ENCODE measurements around the gene ARSA. TPM values are rescaled to one million over a fixed set of nuclear protein-coding genes. Genes with fewer than 3 reads are reported as not detected.

Gene ARSA
- total RNA-seq, 4 donors from 2014 or later, result 23.3 to 51.8 (median 30.4) TPM

DNA sequence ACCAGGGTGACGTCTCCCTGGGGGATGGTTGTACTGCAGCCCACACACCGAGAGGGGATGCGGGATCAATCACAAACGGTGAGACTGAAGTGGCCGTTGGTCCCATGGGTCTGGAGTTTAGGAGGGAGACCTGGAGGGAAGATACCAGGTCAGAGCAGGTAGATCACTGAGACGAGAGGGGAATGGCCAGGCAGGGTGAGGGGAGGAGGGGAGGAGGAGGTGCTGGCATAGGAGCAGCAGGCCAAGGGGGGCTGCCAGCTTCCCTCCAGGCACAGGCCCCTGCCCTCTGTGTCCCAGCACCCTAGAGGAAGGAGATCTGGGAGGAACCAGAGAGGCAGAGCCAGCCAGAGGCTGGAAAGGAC lies 20.3 kb downstream of the ARSA start:
- 74 to 76% methylated on average over 6 of the region's 6 CpGs for WGBS, 2 donors
- TF ChIP-seq POLR2A (IDR thresholded peaks at IDR 0.05), result no peak
- TF ChIP-seq, protein P1, sequence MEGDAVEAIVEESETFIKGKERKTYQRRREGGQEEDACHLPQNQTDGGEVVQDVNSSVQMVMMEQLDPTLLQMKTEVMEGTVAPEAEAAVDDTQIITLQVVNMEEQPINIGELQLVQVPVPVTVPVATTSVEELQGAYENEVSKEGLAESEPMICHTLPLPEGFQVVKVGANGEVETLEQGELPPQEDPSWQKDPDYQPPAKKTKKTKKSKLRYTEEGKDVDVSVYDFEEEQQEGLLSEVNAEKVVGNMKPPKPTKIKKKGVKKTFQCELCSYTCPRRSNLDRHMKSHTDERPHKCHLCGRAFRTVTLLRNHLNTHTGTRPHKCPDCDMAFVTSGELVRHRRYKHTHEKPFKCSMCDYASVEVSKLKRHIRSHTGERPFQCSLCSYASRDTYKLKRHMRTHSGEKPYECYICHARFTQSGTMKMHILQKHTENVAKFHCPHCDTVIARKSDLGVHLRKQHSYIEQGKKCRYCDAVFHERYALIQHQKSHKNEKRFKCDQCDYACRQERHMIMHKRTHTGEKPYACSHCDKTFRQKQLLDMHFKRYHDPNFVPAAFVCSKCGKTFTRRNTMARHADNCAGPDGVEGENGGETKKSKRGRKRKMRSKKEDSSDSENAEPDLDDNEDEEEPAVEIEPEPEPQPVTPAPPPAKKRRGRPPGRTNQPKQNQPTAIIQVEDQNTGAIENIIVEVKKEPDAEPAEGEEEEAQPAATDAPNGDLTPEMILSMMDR (IDR thresholded peaks at IDR 0.05), result no peak
- intact Hi-C loops (cut with DNase I; ENCODE audit: low total_unique reads), result no loop called here
- H3K4me3 ChIP-seq (ENCODE audit: low read depth, poor library complexity, severe bottlenecking), result no peak overlapping the region
- no peak for DNase-seq (ENCODE audit: low spot score in 2 of 2)

DNA sequence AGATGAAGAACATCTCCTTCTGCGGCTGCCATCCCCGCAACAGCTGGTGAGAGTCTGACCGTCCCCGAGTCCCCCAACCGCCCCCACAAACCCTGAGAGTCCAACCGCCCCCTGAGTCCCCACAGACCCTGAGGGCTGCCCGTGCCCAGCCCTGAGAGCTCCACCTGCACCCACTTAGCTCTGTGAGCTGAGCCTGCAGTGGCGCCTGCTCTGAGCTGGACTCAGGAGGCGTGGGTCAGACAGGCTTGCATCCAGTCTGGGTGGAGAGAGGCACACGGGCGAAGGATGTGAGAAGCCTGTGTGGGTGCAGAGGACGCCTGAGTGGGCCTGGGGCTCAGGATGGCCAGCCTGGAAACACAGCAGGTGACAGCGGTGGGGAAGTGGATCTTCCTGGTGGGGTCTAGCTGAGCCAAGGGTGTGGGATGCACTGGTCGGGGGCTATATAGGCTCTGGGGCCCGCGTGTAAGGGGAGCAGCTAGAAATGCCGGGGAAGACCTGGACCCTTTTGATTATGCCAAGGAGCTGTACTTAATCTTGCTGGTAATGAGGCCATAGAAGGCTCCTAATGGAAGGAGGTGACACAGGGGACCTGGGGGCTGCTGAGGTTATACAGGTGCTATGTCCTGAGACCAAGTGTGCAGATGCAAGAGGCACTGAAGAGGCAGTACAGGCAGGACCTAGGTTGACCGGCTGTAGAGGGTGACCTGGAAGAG lies 20.9 kb downstream of the ARSA start:
- 68 to 84% methylated on average over 15 to 18 of the region's 18 CpGs for WGBS, 2 donors
- TF ChIP-seq, protein P1 (IDR thresholded peaks at IDR 0.05), result no peak
- TF ChIP-seq POLR2A (IDR thresholded peaks at IDR 0.05), result no peak
- intact Hi-C loops (cut with DNase I; ENCODE audit: low total_unique reads), result no loop called here
- no peak overlapping the region for H3K4me3 ChIP-seq (ENCODE audit: low read depth, poor library complexity, severe bottlenecking)
- no peak for DNase-seq (ENCODE audit: low spot score in 2 of 2)

GRCh38 chr22:50606165-50606945 lies 21.6 kb downstream of the ARSA start:
- intact Hi-C loops (cut with DNase I; ENCODE audit: low total_unique reads), result no loop called here
- WGBS, 2 donors, result 77% methylated on average over 19 of the region's 19 CpGs
- DNase-seq (ENCODE audit: low spot score in 2 of 2), result no peak
- TF ChIP-seq, protein P1 (IDR thresholded peaks at IDR 0.05), result no peak
- TF ChIP-seq POLR2A (IDR thresholded peaks at IDR 0.05), result no peak
- H3K4me3 ChIP-seq (ENCODE audit: low read depth, poor library complexity, severe bottlenecking), result no peak overlapping the region

GRCh38 chr22:50605613-50606074 lies 22.3 kb downstream of the ARSA start:
- H3K4me3 ChIP-seq (ENCODE audit: low read depth, poor library complexity, severe bottlenecking), result no peak overlapping the region
- no peak for TF ChIP-seq POLR2A (IDR thresholded peaks at IDR 0.05)
- TF ChIP-seq, protein P1 (IDR thresholded peaks at IDR 0.05), result no peak
- no peak for DNase-seq (ENCODE audit: low spot score in 2 of 2)
- WGBS, 2 donors, result 83 to 85% methylated on average over 20 of the region's 20 CpGs
- intact Hi-C loops (cut with DNase I; ENCODE audit: low total_unique reads), result no loop called here

DNA sequence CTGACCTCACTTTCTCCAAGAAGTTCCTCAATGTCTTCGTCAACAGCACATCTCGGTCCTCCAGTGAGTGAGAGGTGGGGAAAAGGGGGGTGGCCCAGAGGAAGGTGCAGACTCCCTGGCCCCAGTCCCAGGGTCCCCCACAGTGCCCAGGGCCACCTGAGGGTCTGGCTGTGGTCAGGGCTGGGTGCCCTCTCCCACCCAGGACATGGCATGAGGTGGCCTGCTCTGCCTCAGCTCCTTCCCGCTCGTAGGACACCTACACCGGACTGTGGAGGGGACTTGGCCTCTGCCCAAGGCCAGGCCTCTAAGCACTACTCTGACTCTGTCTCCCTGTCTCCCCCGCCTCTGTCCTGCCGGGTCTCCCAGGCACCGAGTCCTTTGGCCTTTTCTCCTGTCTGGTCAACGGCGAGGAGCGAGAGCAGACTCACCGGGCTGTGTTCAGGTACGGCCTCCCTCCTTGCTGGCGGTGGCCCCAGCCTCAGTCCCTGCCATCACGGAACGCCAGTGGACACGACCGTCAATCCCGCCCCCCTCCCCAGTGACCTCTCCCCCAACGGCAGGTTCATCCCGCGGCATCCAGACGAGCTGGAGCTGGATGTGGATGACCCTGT lies 22.8 kb downstream of the ARSA start:
- WGBS, 2 donors, result 82 to 83% methylated on average over 23 of the region's 23 CpGs
- intact Hi-C loops (cut with DNase I; ENCODE audit: low total_unique reads), result no loop called here
- no peak for TF ChIP-seq POLR2A (IDR thresholded peaks at IDR 0.05)
- TF ChIP-seq, protein P1 (IDR thresholded peaks at IDR 0.05), result no peak
- no peak for DNase-seq (ENCODE audit: low spot score in 2 of 2)
- no peak overlapping the region for H3K4me3 ChIP-seq (ENCODE audit: low read depth, poor library complexity, severe bottlenecking)
